NB4 (cell line): ENCODE results near the gene PRKG1.

Source experiments
- DNase-seq: peaks from one replicate; pipeline ENCODE4 v3.0.0; 2010; ENCODE audit warnings: low read depth
- H3K4me3 ChIP-seq: one replicate; pipeline ENCODE4 v1.5.1; 2011; ENCODE audit warnings: mild to moderate bottlenecking, low read depth, low read length, moderate library complexity
- MYC ChIP-seq: IDR thresholded peaks from 2 replicates; pipeline ENCODE4 v1.6.1; 2011; ENCODE audit warnings: low read depth, low read length
- POLR2A ChIP-seq: IDR thresholded peaks from 2 replicates; pipeline ENCODE4 v1.6.1; 2011; ENCODE audit warnings: mild to moderate bottlenecking; ENCODE audit not compliant: insufficient read length; ENCODE audit errors: extremely low read depth
- TF ChIP-seq, protein P1 (sequence below): IDR thresholded peaks from 2 replicates; pipeline ENCODE4 v1.6.1; 2011; ENCODE audit warnings: low read depth, low read length
- TF ChIP-seq, protein P2 (sequence below): IDR thresholded peaks from one replicate; pipeline ENCODE4 v1.5.1; 2012; ENCODE audit warnings: low read depth, low read length

Gene PRKG1

DNA sequence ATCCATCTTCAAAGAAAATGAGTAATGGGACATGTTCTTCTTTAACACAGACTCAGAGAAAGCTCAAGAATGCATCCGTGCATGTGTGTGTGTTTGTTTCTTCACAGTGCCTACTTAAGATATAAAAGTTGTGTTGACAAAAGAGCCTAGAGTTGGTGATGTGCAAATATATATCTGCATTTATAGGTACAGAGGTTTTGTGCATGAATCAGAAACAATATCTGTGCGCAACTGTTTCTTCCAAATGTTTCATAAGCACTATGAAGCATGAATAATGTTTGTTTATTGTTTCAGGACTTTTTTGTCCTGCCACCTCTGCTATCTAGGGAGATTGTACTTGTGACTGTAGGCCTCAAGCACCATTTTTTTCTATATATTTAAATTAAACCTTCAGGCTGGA is 395.4 kb downstream of the PRKG1 start:
- no peak overlapping the region for H3K4me3 ChIP-seq
- TF ChIP-seq, protein P1, sequence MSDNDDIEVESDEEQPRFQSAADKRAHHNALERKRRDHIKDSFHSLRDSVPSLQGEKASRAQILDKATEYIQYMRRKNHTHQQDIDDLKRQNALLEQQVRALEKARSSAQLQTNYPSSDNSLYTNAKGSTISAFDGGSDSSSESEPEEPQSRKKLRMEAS: no peak
- TF ChIP-seq, protein P2, sequence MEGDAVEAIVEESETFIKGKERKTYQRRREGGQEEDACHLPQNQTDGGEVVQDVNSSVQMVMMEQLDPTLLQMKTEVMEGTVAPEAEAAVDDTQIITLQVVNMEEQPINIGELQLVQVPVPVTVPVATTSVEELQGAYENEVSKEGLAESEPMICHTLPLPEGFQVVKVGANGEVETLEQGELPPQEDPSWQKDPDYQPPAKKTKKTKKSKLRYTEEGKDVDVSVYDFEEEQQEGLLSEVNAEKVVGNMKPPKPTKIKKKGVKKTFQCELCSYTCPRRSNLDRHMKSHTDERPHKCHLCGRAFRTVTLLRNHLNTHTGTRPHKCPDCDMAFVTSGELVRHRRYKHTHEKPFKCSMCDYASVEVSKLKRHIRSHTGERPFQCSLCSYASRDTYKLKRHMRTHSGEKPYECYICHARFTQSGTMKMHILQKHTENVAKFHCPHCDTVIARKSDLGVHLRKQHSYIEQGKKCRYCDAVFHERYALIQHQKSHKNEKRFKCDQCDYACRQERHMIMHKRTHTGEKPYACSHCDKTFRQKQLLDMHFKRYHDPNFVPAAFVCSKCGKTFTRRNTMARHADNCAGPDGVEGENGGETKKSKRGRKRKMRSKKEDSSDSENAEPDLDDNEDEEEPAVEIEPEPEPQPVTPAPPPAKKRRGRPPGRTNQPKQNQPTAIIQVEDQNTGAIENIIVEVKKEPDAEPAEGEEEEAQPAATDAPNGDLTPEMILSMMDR: no peak
- TF ChIP-seq POLR2A: no peak
- TF ChIP-seq MYC: no peak
- DNase-seq: no peak

DNA sequence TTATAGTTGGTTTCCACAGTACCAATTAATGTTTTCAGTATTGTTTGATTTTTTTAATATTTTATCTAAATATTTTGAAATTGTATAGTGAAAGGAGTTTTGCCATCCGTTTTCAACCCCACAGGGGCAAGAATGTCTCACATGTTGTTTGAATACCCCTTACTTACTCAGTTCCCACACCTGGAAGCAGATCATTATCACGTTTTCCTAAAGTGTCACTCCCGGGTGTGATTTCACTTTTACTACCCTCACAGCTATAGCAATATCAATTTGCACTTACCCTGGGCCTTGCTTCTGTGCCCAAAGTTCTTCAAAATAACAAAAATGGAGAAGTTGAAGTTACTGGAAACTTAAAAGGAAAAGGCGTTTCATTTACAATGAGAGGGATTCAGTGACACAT is 397.0 kb downstream of the PRKG1 start:
- DNase-seq: no peak
- no peak overlapping the region for H3K4me3 ChIP-seq
- TF ChIP-seq MYC (no peak), POLR2A (no peak)
- TF ChIP-seq, protein P2: no peak
- TF ChIP-seq, protein P1: no peak

GRCh38 chr10:51472154-51472553 is 397.9 kb downstream of the PRKG1 start:
- no peak for DNase-seq
- H3K4me3 ChIP-seq: no peak overlapping the region
- TF ChIP-seq MYC (no peak), POLR2A (no peak)
- TF ChIP-seq, protein P2: no peak
- TF ChIP-seq, protein P1: no peak

DNA sequence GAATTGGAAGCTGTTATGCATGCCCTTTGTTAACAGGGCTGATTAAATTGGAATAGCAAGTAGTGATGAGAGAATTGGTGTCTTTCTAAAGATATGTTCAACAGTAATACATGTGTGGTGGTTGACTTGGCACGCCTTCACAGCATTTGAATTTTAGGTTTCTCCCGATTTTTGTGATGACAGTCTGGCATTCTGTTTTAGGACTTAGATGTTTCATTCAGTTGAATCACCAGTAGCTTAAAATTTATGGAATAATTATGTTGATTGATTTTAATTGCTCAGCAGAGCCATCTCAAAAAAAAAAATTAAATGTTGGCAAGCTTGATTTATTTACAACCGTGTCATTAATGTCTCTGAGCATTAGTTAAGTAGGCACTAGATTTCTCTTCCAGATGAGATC is 405.4 kb downstream of the PRKG1 start:
- H3K4me3 ChIP-seq: no peak overlapping the region
- no peak for TF ChIP-seq MYC
- TF ChIP-seq, protein P1: no peak
- no peak for DNase-seq

- no peak for DNase-seq
- TF ChIP-seq, protein P1: no peak
- TF ChIP-seq, protein P2: no peak
- no peak for TF ChIP-seq POLR2A
- no peak for TF ChIP-seq MYC
- H3K4me3 ChIP-seq: no peak overlapping the region
Measured at GRCh38 chr10:51485668-51486067, 411.4 kb downstream of the PRKG1 start.

GRCh38 chr10:51487576-51487975 is 413.3 kb downstream of the PRKG1 start:
- TF ChIP-seq, protein P2: no peak
- TF ChIP-seq, protein P1: no peak
- TF ChIP-seq MYC (no peak), POLR2A (no peak)
- H3K4me3 ChIP-seq: no peak overlapping the region
- DNase-seq: no peak
